H1 (cell line): Measurements from ENCODE around the gene CHTF8. TPM values are rescaled to one million over a fixed set of nuclear protein-coding genes. Genes with fewer than 3 reads are reported as not detected.

Experiments
- CTCF ChIA-PET: fragments of 300-600 bp; sonication (Branson Sonifier 250); formaldehyde crosslinking; loops from one replicate; lab custom pipeline; 2021; ENCODE audit not compliant: partially characterized antibody; lab: Charles Lee
- POLR2A ChIA-PET: fragments of 300-600 bp; sonication (Branson Sonifier 250); formaldehyde crosslinking; loops from one replicate; lab custom pipeline; 2021; ENCODE audit warnings: inconsistent platforms; ENCODE audit not compliant: partially characterized antibody; lab: Charles Lee
- DNase-seq, 2 experiments: peaks; one replicate each; pipeline versions ENCODE4 v3.0.0 to v3.0.0-alpha.2; 2010 to 2022; ENCODE audit warnings: low spot score in 2 of 2, low read depth in 1 of 2, mixed read lengths in 1 of 2
- FAIRE-seq: peaks from 2 replicates; lab custom pipeline; 2011; peaks lifted over from hg19 to GRCh38; lab: Jason Lieb, UNC
- H2AFZ ChIP-seq: 2 replicates; pipeline ENCODE4 v1.8.1; 2012; ENCODE audit warnings: low read length, inconsistent platforms
- H2AK5ac ChIP-seq: 2 replicates; pipeline ENCODE4 v1.6.1; 2013; ENCODE audit warnings: low read depth, low read length
- H2BK120ac ChIP-seq: replicated peaks from 2 replicates; pipeline ENCODE3; 2013; ENCODE audit warnings: low read depth, low read length, inconsistent platforms
- H2BK12ac ChIP-seq: 2 replicates; pipeline ENCODE4 v1.6.1; 2013; ENCODE audit warnings: low read depth, low read length
- H2BK15ac ChIP-seq: 2 replicates; pipeline ENCODE4 v1.6.1; 2013; ENCODE audit warnings: low read length
- H2BK20ac ChIP-seq: 2 replicates; pipeline ENCODE4 v1.6.1; 2013; ENCODE audit warnings: low read length
- H2BK5ac ChIP-seq: 2 replicates; pipeline ENCODE4 v1.6.1; 2013; ENCODE audit warnings: low read depth, low read length
- H3K14ac ChIP-seq: 2 replicates; pipeline ENCODE4 v1.6.1; 2013; ENCODE audit warnings: inconsistent platforms; ENCODE audit not compliant: insufficient read length
- H3K18ac ChIP-seq: 2 replicates; pipeline ENCODE4 v1.6.1; 2013; ENCODE audit warnings: low read length; ENCODE audit errors: extremely low read depth
- H3K23ac ChIP-seq: 2 replicates; pipeline ENCODE4 v1.6.1; 2013; ENCODE audit warnings: inconsistent platforms; ENCODE audit not compliant: insufficient read length
- H3K23me2 ChIP-seq: 2 replicates; pipeline ENCODE4 v1.6.1; 2013; ENCODE audit warnings: low read depth, low read length
- H3K27ac ChIP-seq: 2 replicates; pipeline ENCODE4 v1.6.1; 2011; ENCODE audit warnings: low read depth, low read length, inconsistent platforms
- H3K27me3 ChIP-seq, 4 experiments: replicated peaks in 1 of 4; 1 replicate in 1 of 4; 2 replicates in 3 of 4; pipeline versions ENCODE4 v1.6.1 to v1.8.1; 2011 to 2013; ENCODE audit warnings: low read length in 3 of 4, mild to moderate bottlenecking in 3 of 4, inconsistent platforms in 2 of 4, mixed read lengths in 2 of 4, moderate library complexity in 1 of 4; ENCODE audit not compliant: control insufficient read depth in 3 of 4, insufficient read depth in 3 of 4; ENCODE audit errors: extremely low read depth in 1 of 4
- H3K36me3 ChIP-seq, 4 experiments: 2 replicates each; pipeline versions ENCODE4 v1.6.1 to v1.8.1; 2011 to 2013; ENCODE audit warnings: mild to moderate bottlenecking in 4 of 4, low read length in 3 of 4, moderate library complexity in 2 of 4, control low read depth in 1 of 4, inconsistent platforms in 1 of 4; ENCODE audit not compliant: insufficient read depth in 4 of 4, control insufficient read depth in 2 of 4
- H3K4ac ChIP-seq: replicated peaks from 2 replicates; pipeline ENCODE3; 2013; ENCODE audit warnings: low read length, low read depth, mixed read lengths, inconsistent platforms; ENCODE audit not compliant: insufficient read length
- H3K4me1 ChIP-seq, 4 experiments: replicated peaks in 1 of 4; 1 replicate in 1 of 4; 2 replicates in 3 of 4; pipeline versions ENCODE4 v1.6.1 to v1.8.1; 2011 to 2013; ENCODE audit warnings: low read length in 3 of 4, inconsistent platforms in 2 of 4, mixed read lengths in 1 of 4; ENCODE audit not compliant: insufficient read depth in 4 of 4, control insufficient read depth in 3 of 4
- H3K4me2 ChIP-seq, 2 experiments: 2 replicates each; pipeline versions ENCODE4 v1.6.1 to v1.8.1; 2011 to 2013; ENCODE audit warnings: low read depth in 2 of 2, low read length in 2 of 2, control low read depth in 1 of 2, inconsistent platforms in 1 of 2, mild to moderate bottlenecking in 1 of 2; ENCODE audit not compliant: insufficient read depth in 1 of 2
- H3K4me3 ChIP-seq, 4 experiments: fragments of 200-600, 300-600 bp in 1 of 4; sonication (generic), shearing (Covaris generic), sonication (Bioruptor Twin) in 1 of 4; 2 replicates each; pipeline versions ENCODE4 v1.5.1 to v1.8.1; 2011 to 2016; ENCODE audit warnings: low read length in 4 of 4, low read depth in 3 of 4, control low read depth in 2 of 4, inconsistent platforms in 2 of 4, mild to moderate bottlenecking in 2 of 4, mixed read lengths in 1 of 4, moderate library complexity in 1 of 4; ENCODE audit not compliant: insufficient read depth in 2 of 4; ENCODE audit errors: extremely low read depth in 1 of 4
- H3K56ac ChIP-seq: replicated peaks from 2 replicates; pipeline ENCODE3; 2013; ENCODE audit warnings: low read depth, mild to moderate bottlenecking, mixed read lengths, low read length, inconsistent platforms; ENCODE audit not compliant: insufficient read length
- H3K79me1 ChIP-seq: 2 replicates; pipeline ENCODE4 v1.6.1; 2013; ENCODE audit warnings: low read depth, low read length, control low read depth
- H3K79me2 ChIP-seq, 2 experiments: 2 replicates each; pipeline versions ENCODE4 v1.6.1 to v1.8.1; 2012 to 2013; ENCODE audit warnings: low read length in 2 of 2, mild to moderate bottlenecking in 2 of 2, inconsistent platforms in 1 of 2; ENCODE audit not compliant: insufficient read depth in 2 of 2, control insufficient read depth in 1 of 2
- H3K9ac ChIP-seq, 4 experiments: replicated peaks in 1 of 4; 1 replicate in 1 of 4; 2 replicates in 3 of 4; pipeline versions ENCODE4 v1.6.1 to v1.8.1; 2011 to 2013; ENCODE audit warnings: low read depth in 3 of 4, low read length in 3 of 4, control low read depth in 2 of 4, mild to moderate bottlenecking in 2 of 4, moderate library complexity in 2 of 4, inconsistent platforms in 1 of 4; ENCODE audit errors: extremely low read depth in 1 of 4
- H3K9me3 ChIP-seq, 2 experiments: 2 replicates each; pipeline versions ENCODE4 v1.6.1 to v1.8.1; 2012 to 2013; ENCODE audit warnings: mild to moderate bottlenecking in 2 of 2, moderate library complexity in 2 of 2, control low read depth in 1 of 2, inconsistent platforms in 1 of 2, low read depth in 1 of 2, low read length in 1 of 2, mixed read lengths in 1 of 2; ENCODE audit not compliant: insufficient read depth in 2 of 2
- H4K20me1 ChIP-seq, 2 experiments: replicated peaks in 1 of 2; 2 replicates each; pipeline versions ENCODE3 to v1.8.1; 2011 to 2013; ENCODE audit warnings: inconsistent platforms in 2 of 2, low read length in 2 of 2, mild to moderate bottlenecking in 1 of 2; ENCODE audit not compliant: insufficient read depth in 2 of 2, control insufficient read depth in 1 of 2
- H4K5ac ChIP-seq: 2 replicates; pipeline ENCODE4 v1.6.1; 2013; ENCODE audit warnings: low read length, low read depth, mixed read lengths, inconsistent platforms; ENCODE audit not compliant: insufficient read length
- H4K8ac ChIP-seq: 2 replicates; pipeline ENCODE4 v1.8.0; 2013; ENCODE audit warnings: mild to moderate bottlenecking, moderate library complexity, low read length, inconsistent platforms; ENCODE audit not compliant: insufficient read depth; ENCODE audit errors: extremely low read depth
- H4K91ac ChIP-seq: replicated peaks from 2 replicates; pipeline ENCODE3; 2013; ENCODE audit warnings: low read length, mixed read lengths, inconsistent platforms; ENCODE audit not compliant: insufficient read length
- BCL11A ChIP-seq, 2 experiments: IDR thresholded peaks; one replicate each; pipeline ENCODE4 v1.6.1; 2011; ENCODE audit warnings: low read depth in 2 of 2, low read length in 2 of 2, mild to moderate bottlenecking in 2 of 2
- BRCA1 ChIP-seq: IDR thresholded peaks from 2 replicates; pipeline ENCODE4 v1.6.1; 2012; ENCODE audit warnings: low read depth, low read length, improper control_type of control experiment
- CBX8 ChIP-seq: fragments of 300-800, 300-1000 bp; sonication (generic); IDR thresholded peaks from 2 replicates; pipeline ENCODE4 v1.7.1; 2016; ENCODE audit warnings: low read depth, low read length, borderline replicate concordance
- EP300 ChIP-seq, 2 experiments: IDR thresholded peaks; 1 replicate in 1 of 2; 2 replicates in 1 of 2; pipeline ENCODE4 v1.6.1; 2011 to 2012; ENCODE audit warnings: low read depth in 2 of 2, low read length in 2 of 2, mild to moderate bottlenecking in 2 of 2, borderline replicate concordance in 1 of 2, inconsistent platforms in 1 of 2, moderate library complexity in 1 of 2
- EZH2 ChIP-seq: fragments of 200-600 bp; sonication (generic); IDR thresholded peaks from 2 replicates; pipeline ENCODE4 v1.7.1; 2012; ENCODE audit warnings: low read depth, mild to moderate bottlenecking, moderate library complexity, low read length, inconsistent platforms; ENCODE audit not compliant: severe bottlenecking
- GTF2F1 ChIP-seq: IDR thresholded peaks from 2 replicates; pipeline ENCODE4 v1.6.1; 2012; ENCODE audit warnings: low read depth, low read length, improper control_type of control experiment, borderline replicate concordance
- JUN ChIP-seq: IDR thresholded peaks from 2 replicates; pipeline ENCODE4 v1.6.1; 2011; ENCODE audit warnings: low read depth, mild to moderate bottlenecking, improper control_type of control experiment, low read length
- KDM1A ChIP-seq: fragments of 200-600, 300-600 bp; sonication (generic); IDR thresholded peaks from 2 replicates; pipeline ENCODE4 v1.7.1; 2016; ENCODE audit warnings: mild to moderate bottlenecking, low read length, borderline replicate concordance
- NANOG ChIP-seq: IDR thresholded peaks from 2 replicates; pipeline ENCODE4 v1.6.1; 2011; ENCODE audit warnings: low read length, low read depth, mild to moderate bottlenecking, inconsistent platforms; ENCODE audit not compliant: insufficient read depth, poor library complexity, severe bottlenecking
- RBBP5 ChIP-seq: IDR thresholded peaks from 2 replicates; pipeline ENCODE4 v1.7.1; 2012; ENCODE audit warnings: low read depth, mild to moderate bottlenecking, inconsistent platforms, low read length, moderate library complexity, borderline replicate concordance
- SIRT6 ChIP-seq: IDR thresholded peaks from one replicate; pipeline ENCODE4 v1.7.1; 2012; ENCODE audit warnings: low read length, inconsistent platforms
- TAF1 ChIP-seq: IDR thresholded peaks from 2 replicates; pipeline ENCODE4 v1.6.1; 2011; ENCODE audit warnings: mild to moderate bottlenecking, low read depth, low read length
- TBP ChIP-seq: IDR thresholded peaks from 2 replicates; pipeline ENCODE4 v1.6.1; 2011; ENCODE audit warnings: low read depth, low read length, improper control_type of control experiment
- ZNF274 ChIP-seq: IDR thresholded peaks from 2 replicates; pipeline ENCODE4 v1.7.0; 2012; ENCODE audit warnings: low read length, borderline replicate concordance; ENCODE audit errors: extremely low read depth
- WGBS, 2 experiments: shearing (Covaris generic) in 1 of 2; methylation state at CpG; one replicate each; pipeline versions ENCODE4 v1.1.6 to v1.1.7; 2013 to 2015; ENCODE audit warnings: low lambda C conversion rate in 2 of 2, mixed read lengths in 2 of 2, inconsistent platforms in 1 of 2, low coverage in 1 of 2, missing lambda C conversion rate in 1 of 2; ENCODE audit not compliant: insufficient replicate concordance in 2 of 2, insufficient coverage in 1 of 2, insufficient read length in 1 of 2; ENCODE audit errors: extremely low coverage in 1 of 2, missing lambda C conversion rate in 1 of 2; 5-methylcytosine and 5-hydroxymethylcytosine counted together
- polyA plus RNA-seq, 7 experiments: library from polyadenylated mRNA; depleted of rRNA in 3 of 7; stranded (reverse) in 5 of 7; unstranded in 2 of 7; fragments of >200 nt in 5 of 7; fragments of 200-250 nt in 2 of 7; gene quantifications; 1 replicate in 5 of 7; 2 replicates in 1 of 7; 4 replicates in 1 of 7; pipeline versions ENCODE4 v1.2.1 to v1.2.3, GENCODE V29; 2011 to 2013; ENCODE audit warnings: missing spikeins in 2 of 7, mixed read lengths in 2 of 7
- total RNA-seq: library from RNA; stranded (reverse); fragmentation: NEBNext Ultra II Directional; extraction: Animal tissue kit (Norgen Biotek cat#: 25700); gene quantifications from 2 replicates; pipeline ENCODE4 v1.2.1, GENCODE V29; 2021

The CHTF8 gene
- total and polyA plus RNA-seq, 2 of the 8 experiments (the other 6 are each of a cell fraction or from before 2014, with no cell fraction given): 114 to 138 TPM

DNA sequence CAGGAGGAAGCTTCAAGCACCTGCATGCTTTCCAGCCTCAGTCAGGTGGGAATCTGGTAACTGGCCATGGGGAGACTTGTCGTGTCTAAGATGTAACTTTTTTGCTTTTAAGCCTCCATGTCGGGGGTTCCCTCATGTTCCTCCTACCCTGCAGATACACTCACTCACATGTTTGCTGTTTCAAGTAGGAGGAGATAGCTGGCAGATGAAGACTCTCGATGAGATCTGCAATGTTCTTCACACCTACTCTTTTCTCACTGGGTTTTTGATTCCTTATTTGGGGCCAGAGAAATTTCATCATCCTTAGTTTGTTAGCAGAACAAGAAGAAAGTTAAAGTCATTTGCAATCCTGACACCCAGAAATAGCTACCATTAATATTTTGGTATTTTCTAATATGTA, 24.8 kb upstream of the CHTF8 start:
- H3K9me3 ChIP-seq: no peaks in the 10 kb centered on the region
- no peak overlapping the region for H3K4me3 ChIP-seq
- no peaks in the 10 kb centered on the region for H3K79me2 ChIP-seq
- no peak overlapping the region for H3K9ac ChIP-seq
- POLR2A ChIA-PET: interaction anchor here (1.2 to 1.5 kb wide), 3 partner anchors 10 to 30 kb away, joined by 3 to 5 read pairs (median 5); partner anchors contain the start of gene SNTB2
- no peak overlapping the region for H3K14ac ChIP-seq
- H3K23me2 ChIP-seq: no peaks in the 10 kb centered on the region
- no peak overlapping the region for H2AFZ ChIP-seq
- no peak overlapping the region for H4K91ac ChIP-seq
- H3K56ac ChIP-seq: no peak overlapping the region
- H3K36me3 ChIP-seq: peaks cover 32 to 84% (median 68%) of the 10 kb centered on the region in 4 experiments
- no peaks in the 10 kb centered on the region for H3K27me3 ChIP-seq
- H2AK5ac ChIP-seq: no peak overlapping the region
- H2BK120ac ChIP-seq: no peak overlapping the region
- CTCF ChIA-PET: interaction anchor here (1.0 to 2.1 kb wide), 4 partner anchors 12 to 36 kb away, joined by 3 to 6 read pairs (median 4); partner anchors contain the start of genes CHTF8 and UTP4
- no peak overlapping the region for H3K23ac ChIP-seq
- H3K27ac ChIP-seq: no peak overlapping the region
- H2BK12ac ChIP-seq: no peak overlapping the region
- H4K8ac ChIP-seq: no peak overlapping the region
- FAIRE-seq (no peak), DNase-seq (no peak)
- peaks cover 0 to 2% of the 10 kb centered on the region in 2 experiments for H4K20me1 ChIP-seq
- H2BK15ac ChIP-seq: no peak overlapping the region
- H4K5ac ChIP-seq: no peak overlapping the region
- no peak overlapping the region for H2BK5ac ChIP-seq
- no peak overlapping the region for H3K4me2 ChIP-seq
- WGBS, 2 experiments: 96% methylated on average over 3 of the region's 3 CpGs; no CpG with 5 or more reads in 1 of the 2 experiments
- no peak overlapping the region for H3K4ac ChIP-seq
- no peaks in the 10 kb centered on the region for H3K79me1 ChIP-seq
- H3K18ac ChIP-seq: no peak overlapping the region
- no peaks in the 10 kb centered on the region for H3K4me1 ChIP-seq
- no peak overlapping the region for H2BK20ac ChIP-seq
- no peak for TF ChIP-seq EZH2
- no peak for TF ChIP-seq BCL11A (IDR thresholded peaks at IDR 0.05; ENCODE audit: low read depth in 2 of 2, low read length in 2 of 2)
- no peak for TF ChIP-seq TAF1
- TF ChIP-seq ZNF274: no peak
- TF ChIP-seq BRCA1: no peak
- no peak for TF ChIP-seq JUN
- TF ChIP-seq CBX8: no peak
- TF ChIP-seq EP300 (IDR thresholded peaks at IDR 0.05; ENCODE audit: borderline replicate concordance in 1 of 2, low read depth in 2 of 2, low read length in 2 of 2): no peak
- TF ChIP-seq GTF2F1: no peak
- no peak for TF ChIP-seq KDM1A
- TF ChIP-seq NANOG: no peak
- no peak for TF ChIP-seq SIRT6
- no peak for TF ChIP-seq RBBP5
- TF ChIP-seq TBP: no peak
